NCI-H2196 (cell line): ENCODE data around the gene ABCC4.
A peak's percentile ranks its signal among the peaks of the same experiment; 100 is the strongest.

Experiments used
- DNase-seq: peaks from one replicate; lab custom pipeline; 2025; ENCODE audit not compliant: unreplicated experiment; lab: John Stamatoyannopoulos, UW

Gene ABCC4

DNA sequence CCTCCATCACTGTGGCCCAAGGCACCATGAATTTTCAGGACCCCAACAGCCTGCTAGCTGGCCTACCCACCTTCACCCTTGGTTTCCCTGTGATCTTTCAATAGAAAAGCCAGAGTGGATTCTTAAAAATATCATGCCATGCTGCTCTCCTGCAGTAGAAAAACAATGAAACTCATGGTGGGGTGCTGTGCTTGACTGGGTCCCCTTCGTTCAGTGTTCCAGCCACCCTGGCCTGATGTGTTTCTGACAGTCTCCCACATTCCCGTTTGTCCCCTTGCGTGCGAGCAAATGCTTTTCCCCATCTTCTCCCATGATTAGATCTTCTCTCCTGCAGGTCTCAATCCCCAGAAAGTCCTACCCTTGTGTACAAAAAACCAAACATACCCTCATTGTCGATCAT, 43.2 kb downstream of the ABCC4 start:
- no peak for DNase-seq

DNA sequence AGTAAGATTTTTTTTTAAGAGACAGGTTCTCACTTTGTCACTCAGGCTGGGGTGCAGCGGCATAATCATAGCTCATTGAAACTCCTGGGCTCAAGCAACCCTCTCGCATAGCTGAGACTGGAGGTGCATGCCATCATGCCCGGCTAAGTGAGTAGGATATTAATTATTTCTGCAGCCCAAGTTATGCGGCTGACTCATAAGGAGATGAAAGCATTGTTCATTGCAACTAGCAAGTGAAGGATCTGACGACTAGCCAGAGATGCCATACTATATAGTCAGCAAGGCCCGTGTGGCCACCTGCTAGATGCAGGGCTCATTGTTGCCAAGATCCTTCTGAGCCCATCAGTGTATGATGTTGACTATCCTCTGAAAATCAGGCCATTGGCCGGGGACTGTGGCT, 45.2 kb downstream of the ABCC4 start:
- DNase-seq: no peak

DNA sequence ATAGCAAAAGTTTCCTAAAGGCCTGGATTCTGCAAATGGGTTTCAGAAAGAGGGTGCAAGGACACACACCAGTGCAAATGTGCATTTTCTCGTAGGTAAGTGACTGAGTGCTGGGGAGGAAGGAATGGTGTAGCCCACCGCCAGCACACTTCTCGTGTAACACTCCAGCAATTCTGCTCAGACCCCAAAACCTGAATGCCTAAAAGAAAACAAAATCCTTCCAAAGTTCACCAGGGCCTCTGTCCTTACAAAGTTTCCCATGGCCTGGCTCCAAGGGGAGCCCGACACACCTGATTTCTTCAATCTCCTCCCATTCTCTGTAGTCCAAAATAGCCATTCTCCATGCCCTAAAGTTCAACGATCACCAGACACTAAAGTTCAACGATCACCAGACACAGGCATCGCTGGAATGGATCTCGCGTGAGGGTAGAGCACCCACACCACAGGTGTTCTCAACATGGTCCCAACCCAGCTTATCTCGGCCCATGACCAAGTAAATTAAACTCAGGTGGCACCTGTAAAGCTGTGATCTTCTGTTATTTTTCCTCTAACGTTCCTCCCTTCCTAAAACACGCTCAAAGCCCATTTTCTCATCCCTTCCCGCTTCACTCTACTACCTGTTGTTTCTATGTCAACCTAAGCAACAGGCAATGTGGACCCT, 46.0 kb downstream of the ABCC4 start:
- no peak for DNase-seq

DNA sequence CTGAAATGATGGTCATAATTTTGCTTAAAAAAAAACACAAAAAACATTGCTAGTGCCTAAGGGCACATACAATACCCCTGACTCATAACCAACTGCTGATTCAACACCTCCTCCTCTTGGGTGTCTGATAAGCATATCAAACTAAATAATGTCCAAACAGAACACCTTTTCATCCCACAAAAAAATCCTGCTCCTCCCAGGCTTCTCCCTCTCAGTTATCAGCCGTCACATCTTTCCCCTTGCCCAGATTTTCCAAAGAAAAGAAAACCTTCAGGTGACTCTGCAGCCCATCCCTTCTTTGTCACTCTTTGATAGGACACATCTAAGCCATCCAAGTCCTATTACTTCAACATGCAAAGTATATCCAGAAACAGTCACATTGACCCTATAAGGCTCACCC, 46.9 kb downstream of the ABCC4 start:
- DNase-seq: no peak

DNA sequence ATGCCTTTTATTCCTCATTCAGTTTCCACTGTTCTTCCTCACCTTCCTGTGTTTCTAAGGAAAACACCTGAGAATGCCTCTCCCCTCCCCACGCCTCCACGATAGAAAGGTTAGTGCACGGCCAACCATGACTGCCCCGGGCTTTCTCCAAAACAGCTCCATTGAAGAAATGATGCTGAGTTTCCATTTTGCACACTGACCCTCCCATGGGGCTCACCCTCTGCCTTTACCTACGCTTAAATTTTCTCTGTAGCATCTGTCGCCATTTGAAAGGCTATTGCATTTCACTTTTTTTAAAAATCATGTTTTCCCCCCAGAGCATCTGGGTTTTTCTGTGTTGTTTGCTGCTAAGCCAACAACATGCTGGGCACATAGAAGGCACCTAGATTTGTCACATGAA, 48.2 kb downstream of the ABCC4 start:
- DNase-seq: no peak

DNA sequence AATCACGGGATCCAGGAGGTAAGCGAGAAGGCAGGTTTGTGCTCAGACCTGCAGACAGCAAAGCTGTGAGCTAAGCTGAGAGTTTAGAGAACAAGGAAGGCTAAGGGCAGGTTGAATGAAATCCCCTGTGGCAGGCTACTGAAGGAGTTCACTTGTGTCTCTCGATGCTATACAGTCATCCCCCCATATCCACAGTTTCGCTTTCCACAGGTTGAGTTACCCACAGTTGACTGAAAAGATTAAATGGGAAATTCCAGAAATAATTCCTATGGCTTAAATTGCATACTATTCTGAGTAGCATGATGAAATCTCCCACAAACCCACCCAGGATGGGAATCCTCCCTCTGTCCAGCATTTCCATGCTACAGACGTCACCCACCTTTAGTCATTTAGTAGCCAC, 49.6 kb downstream of the ABCC4 start:
- DNase-seq: no peak

DNA sequence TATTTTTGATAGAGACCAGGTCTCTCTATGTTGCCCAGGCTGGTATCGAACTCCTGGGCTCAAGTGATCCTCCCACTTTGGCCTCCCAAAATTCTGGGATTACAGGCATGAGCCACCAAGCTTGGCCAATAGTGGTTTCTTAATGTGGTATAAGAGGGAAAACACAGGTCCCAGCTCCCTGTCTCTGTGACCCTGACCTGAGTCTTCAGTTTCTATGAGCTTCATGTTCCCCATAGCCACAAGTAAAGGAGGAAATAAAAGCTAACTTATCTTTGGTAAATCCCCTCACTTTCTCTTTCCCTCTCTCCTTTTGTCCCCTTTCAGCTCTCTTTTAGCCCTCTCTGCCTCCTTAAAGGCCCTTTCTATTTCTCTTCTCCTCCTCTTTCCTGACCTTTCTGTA, 50.3 kb downstream of the ABCC4 start:
- DNase-seq: no peak

DNA sequence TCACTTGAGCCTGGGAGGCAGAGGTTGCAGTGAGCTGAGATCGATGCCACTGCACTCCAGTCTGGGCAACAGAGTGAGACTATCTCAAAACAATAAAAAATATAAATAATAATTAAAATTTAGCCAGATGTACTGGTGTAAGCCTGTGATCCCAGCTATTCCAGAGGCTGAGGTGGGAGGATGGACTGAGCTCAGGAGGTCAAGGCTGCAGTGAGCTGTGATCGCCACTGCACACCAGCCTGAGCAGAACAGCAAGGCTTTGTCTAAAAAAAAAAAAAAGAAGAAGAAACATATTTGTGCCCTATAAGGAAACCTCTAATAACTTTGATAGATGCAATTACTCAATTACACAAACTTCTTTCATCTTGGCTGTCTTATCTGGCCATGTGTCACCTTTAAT, 52.3 kb downstream of the ABCC4 start:
- DNase-seq: no peak

DNA sequence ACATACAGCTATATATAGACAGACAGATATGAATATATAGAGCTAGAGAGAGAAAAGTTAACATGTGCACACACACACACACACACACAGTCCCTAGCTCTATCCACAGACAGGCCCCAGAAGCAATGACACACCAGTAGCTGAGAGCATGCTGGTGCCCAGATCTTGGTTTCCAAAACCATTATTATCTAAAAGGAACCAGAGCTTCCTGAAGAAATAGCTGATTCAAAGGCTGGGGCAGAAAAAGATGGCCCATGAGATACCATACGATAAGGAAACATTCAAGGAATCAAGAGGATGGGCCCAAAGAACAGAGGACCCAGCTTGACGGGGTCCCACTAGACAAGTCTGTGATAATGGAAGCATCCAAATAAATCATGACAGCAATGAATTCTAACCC, 53.4 kb downstream of the ABCC4 start:
- no peak for DNase-seq

DNA sequence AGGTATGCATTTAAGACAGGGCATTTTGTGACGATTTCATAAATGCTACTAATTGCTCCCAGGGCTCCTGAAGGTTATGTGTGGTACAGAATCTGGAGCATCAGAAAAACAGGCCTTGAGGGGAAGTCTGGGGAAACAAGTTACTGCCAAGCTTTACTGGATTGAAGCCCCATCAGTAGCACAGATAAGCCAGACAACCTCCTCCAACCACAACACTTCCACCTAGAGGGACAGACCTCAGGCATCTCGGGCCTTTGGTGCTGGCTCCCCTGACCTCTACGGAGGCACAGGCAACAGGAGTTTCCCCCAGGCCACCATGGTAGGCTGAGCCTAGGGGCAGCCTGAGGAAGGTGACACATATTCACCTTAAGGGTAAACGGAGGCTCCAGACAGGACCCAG, 54.1 kb downstream of the ABCC4 start:
- no peak for DNase-seq

DNA sequence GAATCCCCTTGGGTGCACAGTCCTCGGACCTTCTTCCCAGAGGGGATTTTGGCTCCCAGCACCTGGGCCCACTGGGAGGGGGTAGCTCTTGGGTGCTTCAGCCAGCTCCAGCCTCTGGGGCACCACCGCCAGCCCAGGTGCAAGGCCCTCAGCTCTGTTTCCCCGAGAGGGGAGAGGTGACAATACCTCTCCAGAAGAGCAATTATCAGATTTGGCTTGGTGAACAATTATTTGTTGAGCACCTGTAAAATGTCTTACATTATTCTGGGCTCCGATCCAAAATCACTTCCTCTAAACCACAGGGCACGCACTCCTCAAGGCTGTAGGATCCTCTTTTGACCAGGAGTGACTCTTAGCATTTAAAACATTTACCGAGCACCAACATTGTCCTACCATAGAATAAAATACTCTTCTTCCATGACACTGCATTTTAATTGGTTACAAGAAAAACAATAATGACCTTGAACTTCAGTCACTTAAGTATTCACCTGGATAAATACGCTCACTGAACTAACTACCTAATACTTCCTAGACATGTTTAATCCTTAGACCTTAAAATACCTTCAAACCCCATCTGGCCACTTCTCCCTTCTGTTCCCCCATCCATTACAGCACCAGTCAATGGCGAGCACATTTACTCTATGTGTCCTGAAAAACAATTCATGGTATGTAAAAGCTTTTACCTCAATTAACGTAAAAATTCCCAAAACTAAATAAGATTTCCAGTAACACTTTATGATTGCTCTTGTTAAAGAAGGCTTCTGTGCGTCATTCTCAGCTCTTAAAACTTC, 54.8 kb downstream of the ABCC4 start:
- DNase-seq: peak; percentile 47

DNA sequence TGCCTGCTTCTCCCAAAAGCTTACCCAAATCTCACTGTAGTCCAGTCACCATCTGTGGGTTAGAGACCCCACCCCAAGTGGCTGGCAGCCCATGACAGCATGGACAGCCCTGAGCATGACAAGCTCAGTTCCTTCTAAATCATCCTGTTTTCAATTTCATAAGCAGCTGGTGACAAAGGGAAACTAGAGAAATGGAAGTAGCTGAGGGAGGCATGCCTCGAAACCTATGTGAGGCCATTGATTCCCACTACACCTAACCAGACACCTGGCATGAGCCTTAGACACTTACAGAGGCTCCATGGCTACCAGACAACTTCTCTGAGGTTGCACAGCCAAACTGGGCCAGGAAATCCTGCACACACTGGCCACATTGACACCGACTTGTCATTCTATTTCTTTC, 56.2 kb downstream of the ABCC4 start:
- no peak for DNase-seq

DNA sequence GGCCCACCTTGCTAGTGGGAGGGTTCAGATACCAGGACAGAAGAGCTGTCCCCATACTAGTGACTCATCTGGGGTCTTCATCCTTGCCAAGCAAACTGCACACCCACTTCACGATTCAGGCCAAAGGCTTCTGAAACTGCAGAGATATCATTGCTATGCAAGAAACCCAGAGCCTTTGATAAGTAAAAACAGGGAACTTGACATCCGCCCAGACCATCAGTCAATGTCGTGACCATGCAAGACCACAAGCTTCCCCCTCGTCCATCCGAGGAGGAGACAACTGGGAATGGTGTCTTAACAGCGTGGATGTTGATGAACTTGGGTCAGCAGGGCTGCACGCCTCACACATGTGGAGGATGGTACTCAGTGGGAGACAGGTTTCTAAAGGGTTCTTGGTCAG, 58.0 kb downstream of the ABCC4 start:
- DNase-seq: no peak

DNA sequence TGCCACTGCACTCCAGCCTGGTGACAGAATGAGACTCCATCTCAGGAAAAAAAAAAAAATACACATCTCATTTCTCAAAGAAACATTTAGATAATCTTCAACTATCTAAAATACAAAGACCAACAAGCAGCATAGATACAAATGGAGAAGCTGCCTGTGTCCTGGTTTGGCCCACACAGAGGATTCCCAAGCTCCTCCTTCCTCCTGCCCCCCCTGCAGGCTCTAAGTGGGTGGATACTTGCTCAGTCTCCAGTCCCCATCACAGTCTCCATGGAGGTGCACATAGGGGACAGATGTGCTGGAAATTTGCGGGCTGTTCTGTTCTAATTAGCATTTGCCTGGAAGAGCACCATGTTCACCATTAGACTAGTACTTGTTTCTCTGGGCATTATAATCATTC, 59.9 kb downstream of the ABCC4 start:
- DNase-seq: no peak

DNA sequence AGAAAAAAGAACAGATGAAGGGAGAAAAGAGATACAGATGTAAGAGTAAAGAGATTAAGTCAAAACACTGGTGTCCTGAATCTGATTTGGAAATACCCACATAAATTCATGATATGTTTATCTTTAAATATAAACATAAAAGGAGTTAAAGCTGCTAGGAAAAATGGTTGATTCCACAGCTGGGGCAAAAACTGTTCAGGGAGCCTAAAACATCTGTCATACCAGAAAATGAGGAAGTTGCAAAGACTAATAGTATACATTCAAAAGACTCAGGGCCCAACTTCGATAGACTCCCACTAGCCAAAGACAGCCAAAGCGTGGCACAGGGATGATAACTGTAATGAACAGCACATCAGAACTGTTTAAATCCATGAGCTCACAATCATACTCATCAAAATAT, 62.0 kb downstream of the ABCC4 start:
- no peak for DNase-seq

DNA sequence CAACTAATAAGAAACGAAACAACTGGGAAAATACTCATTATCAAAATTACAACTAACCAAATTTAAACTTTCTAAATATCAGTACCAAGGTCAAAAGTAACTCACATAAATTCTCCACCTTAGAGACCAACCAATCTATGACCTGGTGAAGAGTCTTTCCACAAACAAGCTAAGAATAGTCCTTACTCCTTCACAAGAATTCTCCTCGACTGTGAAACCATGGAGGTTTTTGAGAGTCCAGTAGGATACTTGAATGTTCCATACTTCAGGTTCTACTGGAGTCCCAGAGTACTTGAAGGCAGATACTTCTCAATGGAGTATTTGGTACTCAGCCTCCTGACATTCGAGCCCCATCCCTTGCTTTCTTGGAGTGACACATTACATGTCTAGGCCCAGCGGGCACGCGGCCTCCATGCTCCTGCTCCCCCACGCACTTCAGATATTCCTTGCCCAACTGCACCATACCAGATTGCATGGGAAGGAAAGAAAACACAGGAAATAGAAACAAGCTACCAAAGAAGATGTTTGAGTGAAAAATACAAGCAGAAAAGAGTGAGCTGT, 63.9 kb downstream of the ABCC4 start:
- DNase-seq: no peak

DNA sequence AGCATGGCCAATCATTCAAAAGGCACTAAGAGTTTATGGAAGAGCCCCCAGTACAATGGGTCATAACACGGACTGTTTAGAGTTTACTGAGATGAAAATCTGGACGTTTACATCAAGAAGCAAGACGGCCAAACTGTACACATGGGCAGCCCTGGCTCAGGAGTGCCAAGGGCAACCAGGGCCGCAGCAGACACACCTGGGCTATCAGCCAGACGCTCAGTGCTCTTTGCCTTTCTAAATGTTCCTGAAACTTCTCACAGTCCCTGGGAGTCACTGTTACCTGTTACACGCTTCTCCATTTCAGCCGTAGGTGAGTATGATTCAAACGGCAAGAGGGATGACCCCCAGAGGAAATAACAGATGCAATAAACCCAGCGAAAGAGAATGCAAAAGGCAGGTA, 64.5 kb downstream of the ABCC4 start:
- DNase-seq: no peak

DNA sequence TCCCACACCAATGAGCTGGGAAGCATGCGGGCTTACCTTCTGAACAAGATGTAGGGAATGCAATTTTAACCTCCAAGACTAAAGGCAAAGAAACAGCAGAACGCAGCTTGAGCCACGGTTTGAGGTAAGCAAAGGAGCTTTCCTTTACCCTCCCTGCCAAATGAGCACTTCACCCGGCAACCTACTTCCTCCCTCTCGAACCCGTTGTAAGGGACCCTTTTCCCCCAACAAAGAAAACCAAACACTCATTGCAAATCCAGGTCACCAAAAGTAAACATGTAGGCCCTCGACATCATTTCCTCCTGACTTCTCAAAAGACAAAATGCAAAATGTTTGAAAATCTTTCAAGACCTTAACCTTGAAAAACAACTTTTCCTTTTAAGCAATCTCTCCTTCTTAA, 65.3 kb downstream of the ABCC4 start:
- DNase-seq: no peak

DNA sequence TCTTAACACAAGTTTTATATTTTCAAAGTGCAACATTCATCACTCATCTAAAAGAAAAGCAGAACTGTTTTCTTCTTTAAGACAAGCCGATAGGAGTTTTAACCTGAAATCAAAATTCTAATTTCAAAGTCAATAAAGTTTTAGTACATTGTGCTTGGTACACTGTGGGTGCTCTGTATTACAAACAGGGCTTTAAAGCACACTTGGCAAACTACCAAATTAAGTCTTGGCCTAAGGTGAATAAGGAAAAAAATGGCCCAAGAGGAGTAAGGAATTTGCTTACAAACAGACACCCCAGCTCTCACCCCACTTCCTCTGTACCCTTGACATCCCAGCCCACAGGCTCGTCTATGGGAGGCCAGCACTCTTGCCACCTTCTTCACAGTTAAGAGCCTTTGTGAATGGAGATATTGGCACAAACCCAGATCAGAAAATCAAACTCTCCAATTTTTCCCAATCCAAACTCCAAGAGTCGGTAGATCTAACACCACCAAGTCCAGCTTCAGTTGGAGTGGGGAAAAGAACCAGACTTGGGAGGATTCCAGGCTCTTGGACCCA, 66.0 kb downstream of the ABCC4 start:
- no peak for DNase-seq

DNA sequence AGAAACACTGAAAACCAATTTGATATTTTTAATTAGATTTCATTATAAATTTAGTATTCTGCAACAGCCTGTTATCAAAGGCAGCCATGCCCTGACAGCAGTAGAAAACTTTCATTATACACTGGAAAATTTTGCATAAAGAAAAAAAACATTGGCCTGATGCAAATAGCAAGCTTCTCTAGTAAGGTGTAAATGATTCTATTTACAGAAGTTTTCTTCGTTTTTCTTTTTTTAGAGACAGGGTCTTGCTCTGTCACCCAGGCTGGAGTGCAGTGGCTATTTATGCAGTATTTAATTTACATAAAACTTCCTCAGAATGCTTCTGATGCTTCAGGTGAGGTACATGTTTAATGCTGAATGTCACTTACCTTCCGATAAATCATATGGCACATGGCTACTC, 67.0 kb downstream of the ABCC4 start:
- no peak for DNase-seq

DNA sequence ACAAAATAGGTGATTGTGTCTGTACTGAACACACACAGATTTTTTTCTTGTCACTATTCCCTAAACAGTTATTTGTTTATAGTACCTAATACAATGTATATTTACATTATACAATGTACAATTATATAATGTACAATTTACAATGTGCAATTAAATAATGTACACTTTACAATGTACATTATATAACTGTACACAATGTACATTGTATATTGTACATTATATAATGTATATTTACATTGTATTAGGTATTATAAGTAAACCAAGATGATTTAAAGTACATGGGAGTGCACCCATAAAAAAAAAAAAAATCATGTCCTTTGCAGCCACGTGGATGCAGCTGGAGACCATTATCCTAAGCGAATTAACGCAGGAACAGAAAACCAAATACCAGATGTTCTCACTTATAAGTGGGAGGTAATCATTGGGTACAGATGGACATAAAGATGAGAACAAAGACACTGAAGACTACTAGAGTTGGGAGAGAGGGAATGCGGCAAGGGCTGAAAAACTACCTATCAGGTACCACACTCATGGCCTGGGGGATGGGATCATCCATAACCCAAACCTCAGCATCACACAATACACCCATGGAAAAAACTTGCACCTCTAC, 68.1 kb downstream of the ABCC4 start:
- no peak for DNase-seq

DNA sequence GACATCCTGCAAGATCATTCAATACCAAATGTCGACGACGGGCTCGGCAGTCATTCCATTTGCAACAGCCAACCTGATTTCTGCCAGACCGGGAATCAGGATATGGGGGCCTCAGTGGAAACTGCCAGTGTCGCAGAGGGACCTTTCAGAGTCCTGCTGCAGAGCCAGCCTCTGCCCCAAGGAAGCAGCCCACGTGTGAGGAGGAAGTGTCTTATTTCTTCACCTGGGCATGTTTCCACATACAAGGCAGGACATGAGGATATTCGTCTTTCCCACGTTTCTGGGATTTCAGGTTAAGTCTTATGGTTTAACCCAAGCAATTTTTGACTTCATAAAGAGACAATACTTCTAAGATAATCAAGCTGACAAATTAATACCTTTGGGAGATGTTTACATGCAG, 69.9 kb downstream of the ABCC4 start:
- DNase-seq: no peak
